ENCODE results near the gene SLC35F3.
A peak's percentile ranks its signal among the peaks of the same experiment; 100 is the strongest.

SLC35F3 gene

DNA sequence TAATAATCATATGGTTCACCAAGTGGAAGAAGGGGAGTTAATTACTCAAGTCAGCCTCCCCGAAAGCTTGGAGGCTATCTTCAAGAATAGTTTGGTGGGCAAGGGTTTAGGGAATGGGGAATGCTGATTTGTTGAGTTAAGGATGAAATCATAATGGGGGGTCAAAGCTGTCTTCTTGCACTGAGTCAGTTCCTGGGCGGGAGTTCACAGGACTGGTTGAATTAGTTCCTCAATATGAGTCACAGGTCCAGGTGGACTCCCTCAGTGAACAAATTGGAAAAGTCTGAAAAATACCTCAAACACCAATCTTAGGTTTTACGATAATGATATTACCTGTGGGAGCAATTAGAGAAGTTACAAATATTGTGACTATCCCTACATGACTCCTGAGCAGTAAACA lies 353.6 kb downstream of the SLC35F3 start:
- no peak for DNase-seq (ENCODE audit: low spot score)

DNA sequence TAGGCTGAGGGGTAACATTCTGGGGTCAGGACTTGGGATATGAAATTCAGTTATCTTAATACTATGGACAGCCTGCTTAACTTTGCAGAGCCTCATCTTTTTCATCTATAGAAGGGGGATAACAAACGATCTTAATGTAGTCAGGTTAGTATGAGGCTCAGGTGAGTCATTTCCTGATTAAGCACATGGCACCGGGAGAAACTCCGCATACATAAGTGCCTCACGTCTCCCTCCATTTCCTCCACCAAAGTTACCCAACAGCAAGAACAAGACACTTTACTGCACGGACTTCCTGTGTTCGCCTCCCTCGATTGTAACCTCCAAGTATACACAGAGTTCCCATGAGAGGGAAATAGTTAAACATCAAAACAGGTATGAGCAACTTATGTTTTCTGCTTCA lies 356.1 kb downstream of the SLC35F3 start:
- no peak for DNase-seq (ENCODE audit: low spot score)

DNA sequence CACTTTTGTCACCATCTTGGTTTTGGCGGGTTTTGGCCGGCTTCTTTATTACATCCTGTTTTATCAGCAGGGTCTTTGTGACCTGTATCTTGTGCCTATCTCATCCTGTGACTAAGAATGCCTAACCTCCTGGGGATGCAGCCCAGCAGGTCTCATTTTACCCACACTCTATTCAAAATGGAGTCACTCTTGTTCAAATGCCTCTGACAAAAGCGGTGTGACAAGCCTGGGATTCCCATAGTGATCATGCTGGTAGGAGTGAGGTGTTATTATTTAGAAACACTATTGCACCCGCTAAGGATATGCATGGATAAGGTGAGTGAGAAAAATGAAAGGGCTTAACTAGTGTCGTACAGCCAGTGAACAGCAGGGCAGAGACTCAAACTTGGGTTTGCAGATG lies 357.1 kb downstream of the SLC35F3 start:
- DNase-seq (ENCODE audit: low spot score) = no peak

DNA sequence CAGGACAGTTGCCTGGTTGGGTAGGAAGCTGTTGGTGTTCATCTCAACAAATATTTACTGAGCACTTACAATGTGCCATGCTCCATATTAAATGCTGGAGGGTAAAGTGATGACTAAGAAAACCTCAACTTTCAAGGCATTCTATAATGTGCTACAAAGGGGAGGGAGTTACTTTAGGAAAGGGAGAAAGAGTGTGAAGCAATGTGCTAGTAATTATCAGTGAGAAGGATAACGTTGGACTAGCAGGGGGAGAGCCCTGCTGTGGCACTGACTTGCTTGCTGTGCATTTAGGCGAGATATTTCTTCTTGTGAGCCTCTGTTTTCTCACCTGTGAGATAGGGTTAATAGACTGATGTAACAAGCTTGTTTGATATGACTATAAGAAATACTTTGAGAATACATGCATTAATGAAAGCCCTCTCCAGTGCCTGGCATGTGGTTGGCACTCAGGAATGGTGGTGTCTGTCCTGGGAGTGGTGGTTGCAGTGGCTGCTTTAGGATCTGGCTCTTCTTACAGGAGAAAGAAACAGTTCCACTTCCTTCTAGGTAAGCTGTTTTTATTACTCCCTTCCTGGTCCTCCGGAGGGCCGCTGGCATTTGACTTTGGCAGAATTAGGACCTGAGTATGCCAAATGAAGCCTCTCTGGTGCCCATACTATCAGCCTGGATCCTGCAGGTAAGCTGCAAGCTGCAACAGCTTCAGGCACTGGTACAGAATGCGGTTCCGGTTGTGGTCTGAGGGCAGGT lies 357.7 kb downstream of the SLC35F3 start:
- no peak for DNase-seq (ENCODE audit: low spot score)

DNA sequence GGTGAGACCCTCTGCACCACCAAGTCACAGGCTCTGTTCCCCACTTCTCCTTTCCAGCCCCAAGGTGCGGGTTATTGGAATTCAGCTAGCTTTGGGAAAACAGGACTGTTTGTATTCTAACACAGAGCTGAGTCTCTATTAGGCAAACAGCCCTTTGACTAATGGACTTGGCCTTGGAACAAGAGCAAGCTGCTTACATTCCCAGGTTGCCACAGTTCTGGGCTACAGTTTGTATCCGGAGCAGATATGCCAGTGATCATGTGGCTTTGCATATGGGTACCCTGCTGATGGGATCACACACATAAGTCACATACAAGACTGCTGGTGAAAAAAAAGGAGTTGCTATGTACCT lies 358.3 kb downstream of the SLC35F3 start:
- no peak for DNase-seq (ENCODE audit: low spot score)

DNA sequence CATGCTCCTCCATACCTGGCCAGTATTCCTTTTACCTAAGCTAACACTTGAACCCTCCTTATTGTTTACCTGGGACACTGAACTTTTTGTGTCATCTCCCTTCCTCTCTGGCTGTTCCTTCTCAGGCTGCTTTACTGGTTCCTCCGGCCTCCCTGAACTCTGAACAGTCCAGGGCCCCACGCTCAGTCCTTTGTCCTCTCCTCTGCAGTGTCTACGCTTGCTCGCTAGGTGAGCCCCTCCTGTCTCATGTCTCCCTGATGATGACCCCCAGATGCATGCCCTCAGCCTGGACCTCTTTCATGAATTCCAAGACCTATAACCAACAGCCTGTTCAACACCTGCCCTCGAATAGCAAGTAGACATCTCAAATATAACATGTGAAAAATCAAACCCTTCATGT lies 360.4 kb downstream of the SLC35F3 start:
- no peak for DNase-seq (ENCODE audit: low spot score)

DNA sequence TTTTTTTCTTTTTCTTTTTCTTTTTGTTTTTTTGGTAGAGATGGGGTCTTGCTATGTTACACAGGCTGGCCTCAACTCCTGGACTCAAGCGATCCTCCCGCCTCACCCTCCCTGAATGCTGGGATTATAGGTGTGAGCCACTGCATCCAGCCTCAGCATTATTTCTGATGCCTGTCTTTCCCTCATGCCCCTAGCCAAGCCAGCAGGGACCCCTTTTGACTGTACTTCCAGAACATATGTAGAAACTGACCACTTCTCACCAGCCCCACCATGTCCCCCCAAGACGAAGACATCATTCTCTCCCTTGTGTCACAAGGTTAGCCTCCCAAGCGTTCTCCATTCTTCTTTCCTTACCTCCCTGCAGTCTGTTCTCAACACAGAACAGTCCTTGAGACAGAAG lies 360.8 kb downstream of the SLC35F3 start:
- no peak for DNase-seq (ENCODE audit: low spot score)

DNA sequence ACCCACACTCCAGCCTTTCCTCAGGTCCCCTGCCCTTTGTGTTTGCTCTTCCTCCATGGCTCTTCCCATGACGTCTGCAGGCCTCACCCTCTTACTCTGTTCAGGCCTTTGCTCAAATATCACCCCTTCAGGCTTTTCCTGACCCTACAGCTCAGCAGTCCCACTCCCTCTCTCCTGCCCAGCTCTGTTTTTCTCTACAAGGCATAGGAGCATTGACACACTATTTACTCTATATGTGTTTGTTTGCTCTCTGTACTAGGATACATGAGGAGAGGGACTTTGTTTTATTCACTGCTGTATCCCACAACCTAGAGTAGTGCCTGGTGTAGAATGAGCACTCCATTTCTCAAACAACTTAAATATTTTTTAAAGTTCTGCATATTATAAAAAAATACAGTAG lies 361.4 kb downstream of the SLC35F3 start:
- no peak for DNase-seq (ENCODE audit: low spot score)

DNA sequence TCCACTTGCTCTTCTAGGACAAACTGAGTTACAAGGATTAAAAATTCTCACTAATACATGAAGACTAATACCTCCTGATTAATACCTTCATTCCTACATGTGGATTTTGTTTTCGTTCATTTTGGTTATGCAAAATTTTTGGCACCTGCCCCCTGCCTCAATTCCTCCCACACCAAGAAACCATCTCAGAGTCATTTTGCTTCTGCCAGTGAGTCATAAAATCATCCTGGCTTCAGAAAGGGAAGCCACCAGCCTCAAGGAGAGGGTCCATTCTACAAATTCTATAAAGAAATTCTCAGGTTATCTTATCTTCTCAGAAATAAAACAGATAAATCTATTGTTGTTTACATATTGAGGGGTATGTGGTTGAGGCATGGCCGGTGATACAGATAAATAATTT lies 365.6 kb downstream of the SLC35F3 start:
- DNase-seq (ENCODE audit: low spot score) = no peak

DNA sequence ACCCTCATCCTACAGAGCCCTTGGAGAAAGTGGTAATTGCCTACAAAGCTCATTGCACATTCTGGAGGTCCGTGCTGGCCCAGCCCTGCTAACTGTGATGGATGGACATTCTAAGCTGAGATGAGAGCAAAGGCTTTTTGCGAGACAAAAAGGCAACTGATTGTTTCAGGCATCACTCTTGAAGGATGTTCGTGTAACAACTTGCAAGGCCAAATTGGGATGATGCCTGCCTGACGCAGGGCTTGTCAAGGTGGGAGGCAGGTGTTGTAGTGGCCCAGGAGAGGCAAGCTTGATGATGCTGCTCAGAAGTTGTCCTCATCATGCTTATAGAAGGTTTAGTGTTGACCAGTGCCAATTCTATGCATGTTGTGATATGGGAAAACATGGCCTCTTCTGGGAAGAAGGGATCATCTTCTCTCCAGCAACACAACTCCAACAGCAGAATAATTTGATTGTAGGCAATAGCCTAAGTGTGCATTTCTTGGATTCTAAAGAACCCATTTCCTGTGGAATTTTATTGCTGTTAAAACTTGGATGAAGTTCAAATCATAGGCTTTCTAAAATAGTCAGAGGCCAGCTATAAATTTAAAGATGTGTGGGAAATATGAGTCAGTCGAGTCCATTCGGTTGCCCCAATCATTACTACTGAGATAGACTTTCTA lies 366.2 kb downstream of the SLC35F3 start:
- DNase-seq (ENCODE audit: low spot score) = no peak

DNA sequence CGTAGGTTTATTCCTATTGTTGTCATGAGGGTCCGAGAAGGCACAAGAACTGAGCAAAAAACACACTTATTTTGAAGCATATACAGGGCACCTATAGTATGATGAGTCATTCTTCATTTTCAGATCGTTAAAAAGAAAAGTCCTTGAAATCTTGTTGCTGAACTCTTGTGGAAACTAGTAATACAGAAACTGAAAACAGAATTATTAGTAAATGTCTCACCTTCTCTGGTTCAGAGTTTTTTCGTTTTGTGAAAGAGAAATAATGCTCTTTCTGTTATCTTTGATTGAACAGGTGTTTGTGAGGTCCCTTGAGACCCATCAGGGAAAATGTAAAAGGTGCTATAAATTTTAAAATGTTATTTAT lies 366.7 kb downstream of the SLC35F3 start:
- DNase-seq (ENCODE audit: low spot score) = no peak

DNA sequence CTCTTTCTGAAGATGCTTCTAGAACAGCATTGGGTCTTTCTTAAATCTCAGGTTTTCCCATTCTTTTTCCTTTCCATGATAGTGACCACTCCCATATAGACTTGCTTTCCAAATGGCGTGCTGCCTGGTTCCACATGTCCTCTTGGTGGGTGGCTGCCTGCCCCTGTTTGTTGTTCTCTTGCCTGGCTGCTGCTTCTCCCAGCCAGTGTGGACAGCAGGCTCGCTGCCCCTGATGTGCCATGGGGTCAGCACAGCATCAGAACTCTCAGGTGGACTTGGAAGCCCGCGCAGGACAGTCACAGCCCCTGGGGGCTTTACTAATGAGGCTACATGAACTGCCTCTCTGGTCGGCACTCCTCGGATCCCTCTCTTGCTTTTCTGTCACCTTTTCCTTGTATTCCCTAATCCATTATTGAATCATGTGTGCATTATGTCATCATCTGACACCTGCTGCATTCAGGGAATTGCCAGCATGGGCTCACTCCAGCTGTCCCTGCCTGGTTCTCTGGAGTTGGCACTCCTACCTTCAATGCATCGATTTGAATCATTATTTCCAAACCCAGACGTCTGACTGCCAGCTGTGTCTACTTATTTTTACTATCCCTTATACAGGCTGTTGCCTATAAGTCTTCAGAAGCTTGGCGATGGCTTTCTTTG lies 368.3 kb downstream of the SLC35F3 start:
- no peak for DNase-seq (ENCODE audit: low spot score)

DNA sequence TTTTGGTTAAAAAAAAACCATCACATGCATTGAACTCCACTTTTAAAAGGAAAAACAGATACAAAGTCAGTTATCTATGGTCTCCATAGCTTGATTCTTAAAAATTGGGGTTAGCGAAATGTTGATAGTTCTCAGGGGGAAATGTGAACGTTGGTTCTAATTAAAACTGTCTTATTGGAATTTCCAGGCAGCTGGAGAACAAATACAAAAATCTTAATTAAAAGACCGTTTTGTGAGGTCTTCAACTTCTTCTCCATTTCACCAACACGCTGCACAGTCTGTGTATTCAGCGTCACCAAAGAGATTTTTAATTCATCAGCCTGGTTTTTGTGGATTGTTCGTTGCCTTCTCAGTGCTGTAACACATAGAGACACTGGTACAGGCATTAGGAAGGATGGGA lies 369.5 kb downstream of the SLC35F3 start:
- DNase-seq (ENCODE audit: low spot score) = no peak

DNA sequence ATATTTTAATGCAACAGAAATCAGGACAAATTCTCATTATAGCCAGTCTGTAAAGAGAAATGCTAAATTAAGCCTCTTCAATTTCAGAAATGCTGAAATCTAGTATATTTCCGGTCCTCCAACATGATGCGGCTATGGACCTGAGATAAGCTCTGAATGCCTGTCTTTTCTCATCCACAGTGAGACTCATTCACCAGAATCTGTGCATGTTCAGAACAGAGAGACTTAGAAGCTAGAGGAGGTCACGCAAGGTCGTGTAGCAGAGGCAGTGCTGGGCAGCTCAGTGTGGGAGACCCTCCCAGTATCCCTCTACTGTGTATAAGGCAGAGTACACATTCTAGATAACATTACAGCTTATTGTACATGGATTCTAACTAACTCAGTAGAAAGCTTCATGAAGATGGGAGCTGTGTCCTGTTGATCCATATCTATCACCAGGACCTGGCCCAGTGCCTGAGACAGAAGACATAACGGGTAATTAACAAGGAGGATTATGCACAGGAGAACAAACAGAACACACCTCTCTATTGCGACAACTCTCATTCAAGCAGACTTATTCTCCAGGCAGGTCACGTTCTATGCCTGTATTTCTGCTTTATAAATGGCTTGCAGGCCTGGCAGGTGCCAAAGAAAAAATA lies 371.8 kb downstream of the SLC35F3 start:
- DNase-seq (ENCODE audit: low spot score) = no peak

DNA sequence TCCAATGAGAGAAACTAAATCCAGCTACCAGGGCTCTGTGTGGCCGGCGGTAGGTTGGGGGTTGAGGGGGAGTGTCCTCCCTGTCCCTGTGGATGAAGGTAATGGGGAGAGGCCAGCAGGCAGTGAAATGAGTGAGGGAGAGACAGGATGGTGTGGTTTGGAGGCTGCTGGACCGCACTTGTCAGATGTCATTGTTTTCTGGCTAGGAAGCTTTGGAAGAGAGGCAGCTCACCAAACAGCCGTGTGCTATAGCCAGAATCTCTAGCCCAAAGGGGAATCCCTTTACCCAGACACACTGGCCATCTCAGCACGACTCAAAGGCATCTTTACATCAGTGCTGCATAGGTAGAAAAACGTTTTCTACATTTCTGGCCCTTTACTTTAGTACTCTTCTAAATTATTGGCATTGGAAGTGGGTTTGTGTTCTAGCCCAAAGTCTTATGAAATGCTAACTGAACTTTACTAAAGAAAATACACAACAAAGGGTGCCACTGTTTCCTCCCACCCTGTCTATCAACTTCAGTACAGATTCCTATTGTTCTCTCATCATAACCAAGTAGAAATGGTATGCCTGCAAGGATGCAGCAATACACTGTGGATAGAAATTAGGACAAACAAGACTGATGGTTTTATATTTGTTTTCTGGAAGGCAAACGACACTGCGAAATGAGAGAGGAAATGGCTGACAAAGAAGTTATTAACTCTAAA lies 372.8 kb downstream of the SLC35F3 start:
- no peak for DNase-seq (ENCODE audit: low spot score)

DNA sequence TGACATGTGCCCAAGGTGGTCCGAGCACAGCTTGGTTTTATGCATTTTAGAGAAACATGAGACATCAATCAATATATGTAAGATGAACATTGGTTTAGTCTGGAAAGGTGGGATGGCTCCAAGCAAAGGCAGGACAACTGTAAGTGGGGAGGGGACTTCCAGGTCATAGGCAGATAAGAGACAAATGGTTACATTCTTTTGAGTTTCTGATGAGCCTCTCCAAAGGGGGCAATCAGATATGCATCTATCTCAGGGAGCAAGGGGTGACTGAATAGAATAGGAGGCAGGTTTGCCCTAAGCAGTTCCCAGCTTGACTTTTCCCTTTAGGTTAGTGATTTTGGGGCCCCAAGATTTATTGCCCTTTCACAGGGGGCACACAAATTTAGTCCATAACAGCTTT lies 374.5 kb downstream of the SLC35F3 start:
- no peak for DNase-seq (ENCODE audit: low spot score)

DNA sequence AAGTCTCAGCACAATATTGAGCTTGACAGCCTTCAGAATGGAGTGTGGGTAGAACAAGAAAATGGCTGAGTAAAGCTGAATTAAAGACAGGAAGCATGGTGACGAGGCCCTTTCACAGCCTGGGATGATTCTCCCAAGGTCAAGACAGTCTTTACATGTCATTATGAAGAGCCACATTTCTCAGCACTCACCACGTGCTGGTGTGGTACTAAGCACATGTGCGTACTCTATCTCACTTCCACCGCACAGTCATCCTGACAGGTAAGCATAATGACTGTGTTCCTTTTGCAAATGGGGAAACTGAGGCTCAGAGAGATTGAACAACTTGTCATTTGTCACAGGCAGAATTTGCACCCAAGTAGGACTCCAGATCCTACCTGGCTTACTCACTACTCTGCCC lies 376.0 kb downstream of the SLC35F3 start:
- no peak for DNase-seq (ENCODE audit: low spot score)

DNA sequence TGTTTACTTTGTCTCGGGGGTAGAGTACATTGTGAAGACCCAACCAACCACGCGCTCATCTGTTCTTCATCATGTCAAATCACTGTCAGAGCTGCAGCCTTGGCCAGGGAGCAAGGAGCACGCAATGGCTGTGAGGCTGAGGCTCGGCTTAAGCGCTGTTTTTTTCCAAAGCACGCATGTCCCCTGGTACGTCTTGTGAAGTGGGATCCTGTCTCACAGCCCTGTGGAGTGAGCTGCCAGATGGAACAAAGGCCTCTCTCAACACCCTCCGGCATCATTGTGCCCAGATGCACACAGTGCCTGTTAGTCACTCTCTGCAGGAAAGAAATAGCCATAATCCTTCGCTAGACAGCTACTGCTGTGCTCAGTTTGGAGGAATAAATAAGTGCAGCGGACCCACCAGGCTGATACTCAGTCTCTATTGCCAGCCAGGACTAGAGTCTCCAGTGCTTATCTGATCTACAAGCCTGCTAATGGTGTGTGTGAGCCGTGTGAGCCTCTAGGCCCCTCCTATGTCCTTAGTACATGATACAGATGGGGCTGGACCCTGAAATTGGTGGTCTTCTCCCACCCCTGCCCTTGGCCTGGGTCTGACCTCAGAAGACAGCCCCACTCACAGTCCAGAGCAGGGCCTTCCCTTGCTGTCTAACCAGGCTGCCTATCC lies 377.5 kb downstream of the SLC35F3 start:
- peak; percentile 30 for DNase-seq (ENCODE audit: low spot score)

DNA sequence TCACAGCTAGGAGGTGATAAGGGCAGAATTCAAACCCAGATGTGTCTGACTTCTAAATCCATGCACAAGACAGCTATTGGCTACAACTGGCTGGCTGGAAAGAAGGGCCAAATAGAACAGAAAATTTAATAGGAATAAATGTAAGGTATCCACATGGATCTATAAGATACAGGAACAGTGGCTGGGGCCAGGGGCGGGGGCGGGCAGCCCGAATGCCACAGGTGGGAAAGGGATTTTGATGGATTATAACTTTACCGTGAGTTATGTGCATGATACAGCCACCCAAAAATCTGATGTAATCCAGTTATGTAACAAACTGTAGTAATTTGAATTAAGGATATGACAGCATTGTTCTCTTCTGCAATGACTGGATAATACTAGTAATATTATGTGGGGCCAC lies 381.7 kb downstream of the SLC35F3 start:
- no peak for DNase-seq (ENCODE audit: low spot score)

DNA sequence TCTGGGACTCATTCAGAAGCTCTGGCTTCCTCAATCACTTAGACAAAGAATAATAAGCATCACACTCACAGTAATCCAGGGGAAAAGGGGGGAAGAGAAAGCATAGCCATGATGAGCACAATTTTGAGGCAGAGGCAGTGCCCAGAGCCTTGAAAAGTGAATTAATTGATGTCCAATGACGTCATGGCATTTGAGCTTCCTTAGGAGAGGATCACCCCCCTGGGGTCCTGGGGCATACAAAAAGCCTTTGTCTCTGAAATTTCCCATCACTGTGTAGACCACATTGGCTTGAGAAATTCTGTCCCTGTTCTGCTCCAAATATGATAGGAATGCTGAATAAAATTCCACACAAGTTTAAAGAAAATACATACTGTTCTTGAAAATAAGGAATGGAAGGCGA lies 384.5 kb downstream of the SLC35F3 start:
- no peak for DNase-seq (ENCODE audit: low spot score)

DNA sequence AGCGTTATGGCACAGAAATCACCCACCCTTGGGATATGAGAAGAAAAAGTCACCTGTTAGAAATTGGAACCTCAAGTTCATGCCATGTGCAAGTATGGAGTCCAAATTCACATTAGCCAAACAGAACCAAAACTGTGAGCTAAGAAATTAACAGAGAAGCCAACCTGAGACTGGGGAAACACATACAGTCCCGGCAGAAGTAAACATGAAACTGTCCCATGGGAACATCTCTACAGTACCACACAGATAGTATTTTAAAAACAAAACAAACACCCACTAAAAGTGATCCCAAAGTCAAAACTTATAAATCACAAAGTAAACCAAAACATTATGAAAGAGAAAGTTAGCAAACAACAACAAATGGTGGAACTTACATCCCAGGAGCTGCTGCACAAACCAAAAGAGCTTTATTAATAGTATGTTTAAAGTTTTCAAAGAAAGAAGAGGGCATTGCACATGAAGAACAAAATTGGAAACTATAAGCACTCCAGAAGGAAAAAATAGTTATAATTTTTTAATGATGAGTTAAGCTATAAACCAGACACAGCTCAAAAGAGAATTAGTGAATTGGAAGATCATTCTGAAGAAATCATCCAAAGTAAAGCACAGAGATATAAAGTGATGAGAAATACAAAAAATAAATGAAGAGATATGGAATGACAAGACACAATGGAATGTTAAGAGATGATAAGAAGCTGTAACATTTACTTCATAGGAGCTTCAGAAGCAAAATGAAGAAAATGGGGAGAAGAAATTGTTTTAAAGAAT lies 385.2 kb downstream of the SLC35F3 start:
- no peak for DNase-seq (ENCODE audit: low spot score)

All from putamen (tissue), 1 donor.